CD4-positive, alpha-beta memory T cell (primary cell): ENCODE data around the gene GLRB. TPM values are rescaled to one million over a fixed set of nuclear protein-coding genes. Genes with fewer than 3 reads are reported as not detected.
"Not testable (repeated sequence)": the region's sequence is repeated elsewhere in the genome, so short reads cannot be mapped to it uniquely, and the experiment has no call there.

Source experiments
- CTCF ChIA-PET: fragments of 350-600 bp; sonication (Branson Sonifier 250); formaldehyde crosslinking; loops from one replicate; lab custom pipeline; 2021; ENCODE audit warnings: inconsistent platforms; ENCODE audit not compliant: partially characterized antibody; lab: Charles Lee
- POLR2A ChIA-PET: fragments of 350-600 bp; sonication (Branson Sonifier 250); formaldehyde crosslinking; loops from one replicate; lab custom pipeline; 2021; ENCODE audit not compliant: partially characterized antibody; lab: Charles Lee
- DNase-seq, 5 donors: peaks; one replicate each; pipeline versions ENCODE4 v3.0.0 to v3.0.0-alpha.2; 2020 to 2022; ENCODE audit warnings: mixed read lengths in 1 of 5
- H3K27ac ChIP-seq: one replicate; pipeline ENCODE4 v1.7.0; 2013; ENCODE audit warnings: low read depth, low read length
- H3K27me3 ChIP-seq: 2 replicates; pipeline ENCODE4 v1.7.0; 2013; ENCODE audit warnings: mild to moderate bottlenecking, low read length, moderate library complexity; ENCODE audit not compliant: insufficient read depth
- H3K36me3 ChIP-seq: 2 replicates; pipeline ENCODE4 v1.7.0; 2013; ENCODE audit warnings: mild to moderate bottlenecking, low read length, moderate library complexity; ENCODE audit not compliant: insufficient read depth
- H3K4me1 ChIP-seq: 2 replicates; pipeline ENCODE4 v1.7.0; 2013; ENCODE audit warnings: mild to moderate bottlenecking, low read length, moderate library complexity; ENCODE audit not compliant: insufficient read depth
- H3K4me3 ChIP-seq, 2 donors: one replicate each; pipeline ENCODE4 v1.7.0; 2013; ENCODE audit warnings: low read length in 2 of 2, mild to moderate bottlenecking in 1 of 2
- H3K9me3 ChIP-seq, 2 donors: one replicate each; pipeline ENCODE4 v1.7.0; 2013; ENCODE audit warnings: low read length in 2 of 2, control low read depth in 1 of 2; ENCODE audit not compliant: control insufficient read depth in 1 of 2
- H3K27ac Mint-ChIP-seq, 7 donors: one replicate each; pipeline ENCODE4 v1.8.0; 2020 to 2021; ENCODE audit warnings: mixed read lengths in 7 of 7, mild to moderate bottlenecking in 6 of 7, inconsistent platforms in 3 of 7, moderate library complexity in 3 of 7
- H3K27me3 Mint-ChIP-seq, 2 donors: one replicate each; pipeline ENCODE4 v1.8.0; 2020 to 2021; ENCODE audit warnings: mixed read lengths in 2 of 2
- H3K36me3 Mint-ChIP-seq, 2 donors: one replicate each; pipeline ENCODE4 v1.8.0; 2020 to 2021; ENCODE audit warnings: mixed read lengths in 2 of 2, inconsistent platforms in 1 of 2, mild to moderate bottlenecking in 1 of 2
- H3K4me1 Mint-ChIP-seq, 4 donors: one replicate each; pipeline ENCODE4 v1.8.0; 2020 to 2021; ENCODE audit warnings: mixed read lengths in 4 of 4, mild to moderate bottlenecking in 1 of 4
- H3K4me3 Mint-ChIP-seq, 8 donors: one replicate each; pipeline ENCODE4 v1.8.0; 2020 to 2021; ENCODE audit warnings: mixed read lengths in 8 of 8, mild to moderate bottlenecking in 7 of 8, moderate library complexity in 6 of 8, inconsistent platforms in 3 of 8
- H3K9me3 Mint-ChIP-seq, 8 donors: one replicate each; pipeline ENCODE4 v1.8.0; 2020 to 2021; ENCODE audit warnings: mixed read lengths in 8 of 8, mild to moderate bottlenecking in 5 of 8, inconsistent platforms in 3 of 8, moderate library complexity in 1 of 8
- intact Hi-C: fragments of 100-400 bp; cut with micrococcal nuclease; formaldehyde crosslinking; loops from one replicate; pipeline ENCODE4 v1.15.1; 2023
- polyA plus RNA-seq, 2 donors: library from polyadenylated mRNA; unstranded; fragments of 300-500 nt; fragmentation: Illumina TruSeq; gene quantifications; one replicate each; pipeline ENCODE4 v1.2.3, GENCODE V29; 2021
- total RNA-seq, 2 experiments: library from RNA; stranded (reverse); gene quantifications; one replicate each; pipeline ENCODE4 v1.2.3, GENCODE V29; 2021

Gene GLRB
- total and polyA plus RNA-seq, 4 experiments from 2014 or later, result not detected

- intact Hi-C loops, result no loop called here
- no peak overlapping the region for H3K4me3 Mint-ChIP-seq
- peaks cover 0 to 6% (median 0%) of the 10 kb centered on the region in 8 donors for H3K9me3 Mint-ChIP-seq
- POLR2A ChIA-PET, result no interaction called here
- no peaks in the 10 kb centered on the region for H3K36me3 ChIP-seq
- H3K9me3 ChIP-seq, result no peaks in the 10 kb centered on the region
- no peaks in the 10 kb centered on the region for H3K27me3 ChIP-seq
- H3K4me1 ChIP-seq, result no peaks in the 10 kb centered on the region
- CTCF ChIA-PET, result no interaction called here
- no peak overlapping the region for H3K27ac ChIP-seq
- H3K4me3 ChIP-seq, result no peak overlapping the region
- no peak overlapping the region for H3K27ac Mint-ChIP-seq
- no peaks in the 10 kb centered on the region for H3K36me3 Mint-ChIP-seq
- H3K27me3 Mint-ChIP-seq, result no peaks in the 10 kb centered on the region
- DNase-seq, result no peak
- no peaks in the 10 kb centered on the region for H3K4me1 Mint-ChIP-seq
These were observed 94.4 kb downstream of the GLRB start for GRCh38 chr4:157170321-157170720.

- Mint-ChIP-seq H3K36me3 (no peaks in the 10 kb centered on the region), H3K9me3 (peaks cover 0 to 6% (median 0%) of the 10 kb centered on the region in 8 donors), H3K4me3 (no peak overlapping the region), H3K27me3 (no peaks in the 10 kb centered on the region), H3K27ac (no peak overlapping the region), H3K4me1 (no peaks in the 10 kb centered on the region)
- intact Hi-C loops, result no loop called here
- no peak for DNase-seq
- CTCF ChIA-PET, result no interaction called here
- Histone ChIP-seq H3K27me3 (no peaks in the 10 kb centered on the region), H3K4me3 (no peak overlapping the region), H3K9me3 (no peaks in the 10 kb centered on the region), H3K36me3 (no peaks in the 10 kb centered on the region), H3K27ac (no peak overlapping the region), H3K4me1 (no peaks in the 10 kb centered on the region)
- POLR2A ChIA-PET, result no interaction called here
These were observed 96.1 kb downstream of the GLRB start for GRCh38 chr4:157172011-157172410.

DNA sequence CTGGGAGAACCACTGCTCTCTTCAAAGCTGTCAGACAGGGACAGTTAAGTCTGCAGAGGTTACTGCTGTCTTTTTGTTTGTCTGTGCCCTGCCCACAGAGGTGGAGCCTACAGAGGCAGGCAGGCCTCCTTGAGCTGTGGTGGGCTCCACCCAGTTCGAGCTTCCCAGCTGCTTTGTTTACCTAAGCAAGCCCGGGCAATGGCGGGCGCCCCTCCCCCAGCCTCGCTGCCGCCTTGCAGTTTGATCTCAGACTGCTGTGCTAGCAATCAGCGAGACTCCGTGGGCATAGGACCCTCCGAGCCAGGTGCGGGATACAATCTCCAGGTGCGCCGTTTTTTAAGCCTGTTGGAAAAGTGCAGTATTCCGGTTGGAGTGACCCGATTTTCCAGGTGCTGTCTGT lies 104.3 kb downstream of the GLRB start:
- H3K36me3 ChIP-seq, CTCF ChIA-PET, H3K27me3 Mint-ChIP-seq, H3K4me3 ChIP-seq, DNase-seq, H3K27ac ChIP-seq, H3K4me1 Mint-ChIP-seq, H3K9me3 ChIP-seq, intact Hi-C loops, H3K4me3 Mint-ChIP-seq, H3K36me3 Mint-ChIP-seq, H3K4me1 ChIP-seq, POLR2A ChIA-PET, H3K27ac Mint-ChIP-seq, H3K27me3 ChIP-seq: not testable (repeated sequence)
- H3K9me3 Mint-ChIP-seq, result peaks cover 0 to 17% (median 1%) of the 10 kb centered on the region in 8 donors

DNA sequence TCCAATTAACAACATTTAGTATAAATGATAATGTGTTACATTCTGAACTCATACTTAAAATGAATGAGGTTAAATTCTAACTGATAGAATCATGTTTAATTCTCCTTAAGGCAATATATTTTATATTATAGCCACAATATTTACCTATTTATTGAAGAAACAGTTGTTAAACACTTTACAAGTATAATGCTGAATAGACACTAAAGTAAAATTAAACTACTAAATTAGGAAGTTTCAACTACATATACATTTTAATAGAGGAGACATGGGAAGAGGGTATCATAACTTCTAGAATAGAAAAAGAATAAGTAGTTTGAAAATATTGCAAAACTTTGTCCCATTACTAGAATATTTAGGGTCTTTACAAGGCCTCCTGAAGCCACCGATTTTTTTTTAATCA lies 108.3 kb downstream of the GLRB start:
- H3K9me3 Mint-ChIP-seq, result peaks cover 0 to 17% (median 8%) of the 10 kb centered on the region in 8 donors
- DNase-seq, result no peak
- Histone ChIP-seq H3K27me3 (no peaks in the 10 kb centered on the region), H3K36me3 (no peaks in the 10 kb centered on the region), H3K4me1 (no peaks in the 10 kb centered on the region), H3K4me3 (no peak overlapping the region), H3K27ac (no peak overlapping the region), H3K9me3 (no peaks in the 10 kb centered on the region)
- H3K27me3 Mint-ChIP-seq, result no peaks in the 10 kb centered on the region
- intact Hi-C loops, result no loop called here
- H3K4me1 Mint-ChIP-seq, result no peaks in the 10 kb centered on the region
- no peak overlapping the region for H3K4me3 Mint-ChIP-seq
- no peak overlapping the region for H3K27ac Mint-ChIP-seq
- CTCF ChIA-PET, result no interaction called here
- POLR2A ChIA-PET, result no interaction called here
- no peaks in the 10 kb centered on the region for H3K36me3 Mint-ChIP-seq

- Mint-ChIP-seq H3K9me3 (peaks cover 0 to 23% (median 10%) of the 10 kb centered on the region in 8 donors), H3K27me3 (no peaks in the 10 kb centered on the region), H3K36me3 (peaks cover 0 to 5% of the 10 kb centered on the region in 2 donors), H3K4me3 (no peak overlapping the region), H3K27ac (no peak overlapping the region), H3K4me1 (no peaks in the 10 kb centered on the region)
- no peak for DNase-seq
- Histone ChIP-seq H3K36me3 (no peaks in the 10 kb centered on the region), H3K4me1 (no peaks in the 10 kb centered on the region), H3K9me3 (no peaks in the 10 kb centered on the region), H3K4me3 (no peak overlapping the region), H3K27me3 (no peaks in the 10 kb centered on the region), H3K27ac (no peak overlapping the region)
- ChIA-PET CTCF (no interaction called here), POLR2A (no interaction called here)
- intact Hi-C loops, result no loop called here
These were observed 109.4 kb downstream of the GLRB start for GRCh38 chr4:157185363-157185762.

DNA sequence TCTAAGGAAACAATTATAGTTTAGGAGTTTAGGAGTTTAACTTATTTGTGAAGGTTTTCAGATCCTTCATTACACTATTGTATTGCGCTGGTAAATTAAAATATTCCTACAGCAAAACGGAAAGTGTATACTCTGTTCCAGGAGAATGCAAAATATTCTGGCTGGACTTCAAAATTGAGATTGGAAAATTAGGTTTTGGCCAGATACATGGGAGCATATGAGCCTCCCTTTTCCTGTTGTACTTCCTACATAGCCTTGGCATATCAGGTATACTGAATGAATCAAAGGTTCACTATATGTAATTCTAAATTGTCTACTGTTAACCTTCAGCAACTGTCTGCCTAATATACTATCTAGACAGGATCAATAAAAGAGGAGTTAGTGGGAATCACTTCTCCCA lies 119.4 kb downstream of the GLRB start:
- Histone ChIP-seq H3K4me3 (no peak overlapping the region), H3K4me1 (no peaks in the 10 kb centered on the region), H3K27me3 (no peaks in the 10 kb centered on the region), H3K27ac (no peak overlapping the region), H3K9me3 (no peaks in the 10 kb centered on the region), H3K36me3 (no peaks in the 10 kb centered on the region)
- DNase-seq, result no peak
- Mint-ChIP-seq H3K4me1 (no peaks in the 10 kb centered on the region), H3K27me3 (no peaks in the 10 kb centered on the region), H3K4me3 (no peak overlapping the region), H3K9me3 (peaks cover 0 to 11% (median under 1%) of the 10 kb centered on the region in 8 donors), H3K27ac (no peak overlapping the region), H3K36me3 (no peaks in the 10 kb centered on the region)
- intact Hi-C loops, result no loop called here
- ChIA-PET CTCF (no interaction called here), POLR2A (no interaction called here)

DNA sequence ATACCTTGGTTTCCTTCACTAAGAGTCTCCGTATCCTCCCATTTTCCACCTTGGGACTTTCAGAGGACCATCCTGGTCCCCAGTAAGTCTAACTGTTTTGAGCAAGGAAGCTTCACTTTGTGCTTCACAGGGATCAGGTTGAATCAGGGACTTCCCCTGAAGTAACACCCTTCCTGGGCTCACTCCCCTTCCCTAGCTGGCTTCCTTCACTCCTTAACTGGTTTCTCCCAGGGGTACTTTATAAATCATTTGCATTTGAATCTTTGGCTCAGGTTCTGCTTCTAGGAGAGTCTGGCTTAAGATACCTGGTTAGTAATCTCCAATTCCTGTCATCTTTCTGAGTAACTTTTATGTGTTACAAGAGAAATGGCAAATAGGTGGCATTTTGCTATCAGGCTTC lies 120.1 kb downstream of the GLRB start:
- POLR2A ChIA-PET, result no interaction called here
- no peaks in the 10 kb centered on the region for H3K36me3 Mint-ChIP-seq
- no peak overlapping the region for H3K4me3 Mint-ChIP-seq
- Histone ChIP-seq H3K36me3 (no peaks in the 10 kb centered on the region), H3K9me3 (no peaks in the 10 kb centered on the region), H3K27ac (no peak overlapping the region), H3K27me3 (no peaks in the 10 kb centered on the region), H3K4me1 (no peaks in the 10 kb centered on the region), H3K4me3 (no peak overlapping the region)
- H3K9me3 Mint-ChIP-seq, result peaks cover 0 to 8% (median under 1%) of the 10 kb centered on the region in 8 donors
- no peak for DNase-seq
- CTCF ChIA-PET, result no interaction called here
- no peaks in the 10 kb centered on the region for H3K4me1 Mint-ChIP-seq
- intact Hi-C loops, result no loop called here
- no peak overlapping the region for H3K27ac Mint-ChIP-seq
- H3K27me3 Mint-ChIP-seq, result no peaks in the 10 kb centered on the region

DNA sequence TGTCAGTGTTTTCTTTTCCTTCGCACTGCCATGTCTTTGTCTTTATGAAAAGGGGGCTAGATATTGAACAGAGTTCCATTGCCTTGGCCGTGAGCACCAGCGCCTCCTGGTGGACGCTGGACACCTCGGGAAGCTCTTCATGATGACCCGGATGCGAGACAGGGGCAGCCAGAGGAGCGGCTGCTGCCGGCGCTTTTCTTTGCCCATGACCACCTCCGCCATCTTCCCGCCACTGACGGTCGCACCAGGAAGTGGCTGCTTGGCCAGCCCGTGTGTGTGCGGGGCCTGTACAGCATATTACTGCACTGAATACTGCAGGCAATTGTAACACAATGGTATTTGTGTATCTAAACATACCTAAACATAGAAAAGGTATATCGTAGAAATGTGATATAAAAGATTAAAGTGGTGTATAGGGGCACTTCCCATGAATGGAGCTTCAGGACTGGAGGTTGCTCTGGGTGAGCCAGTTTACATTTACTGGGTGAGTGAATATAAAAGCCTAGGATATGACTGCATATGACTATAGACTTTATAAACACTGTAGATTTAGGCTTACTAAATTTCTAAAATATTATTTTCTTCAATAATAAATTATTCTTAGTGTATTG lies 128.8 kb downstream of the GLRB start:
- no peak overlapping the region for H3K27ac ChIP-seq
- Mint-ChIP-seq H3K27me3 (no peaks in the 10 kb centered on the region), H3K4me1 (no peaks in the 10 kb centered on the region), H3K9me3 (peaks cover 0 to 5% (median 0%) of the 10 kb centered on the region in 8 donors), H3K36me3 (no peaks in the 10 kb centered on the region), H3K4me3 (no peak overlapping the region), H3K27ac (no peak overlapping the region)
- POLR2A ChIA-PET, result no interaction called here
- H3K9me3 ChIP-seq, result no peaks in the 10 kb centered on the region
- CTCF ChIA-PET, result no interaction called here
- no peaks in the 10 kb centered on the region for H3K36me3 ChIP-seq
- H3K4me1 ChIP-seq, result no peaks in the 10 kb centered on the region
- no peaks in the 10 kb centered on the region for H3K27me3 ChIP-seq
- no peak for DNase-seq
- no peak overlapping the region for H3K4me3 ChIP-seq
- intact Hi-C loops, result no loop called here
